H7 (cell line): ENCODE results near the gene KCNIP3. TPM values are rescaled to one million over a fixed set of nuclear protein-coding genes. Genes with fewer than 3 reads are reported as not detected.
A peak's percentile ranks its signal among the peaks of the same experiment; 100 is the strongest.
"Not testable (repeated sequence)": the region's sequence is repeated elsewhere in the genome, so short reads cannot be mapped to it uniquely, and the experiment has no call there.

ENCODE experiments used
- DNase-seq: peaks from one replicate; pipeline ENCODE4 v3.0.0; 2012
- H3K27me3 ChIP-seq: 2 replicates; pipeline ENCODE4 v1.6.0; 2011; ENCODE audit warnings: mild to moderate bottlenecking, low read length; ENCODE audit not compliant: control insufficient read depth, insufficient read depth
- H3K36me3 ChIP-seq: replicated peaks from 2 replicates; pipeline ENCODE4 v1.5.1; 2011; ENCODE audit warnings: low read length; ENCODE audit not compliant: control insufficient read depth, insufficient read depth
- H3K4me3 ChIP-seq: 2 replicates; pipeline ENCODE4 v1.5.1; 2011; ENCODE audit warnings: low read depth, mild to moderate bottlenecking, control low read depth, low read length, moderate library complexity; ENCODE audit not compliant: insufficient read depth
- total RNA-seq: library from RNA; depleted of rRNA; stranded (reverse); fragments of >200 nt; shearing (Covaris generic); gene quantifications from 2 replicates; pipeline ENCODE4 v1.2.3, GENCODE V29; 2014

The KCNIP3 gene
- total RNA-seq, 1 experiment from 2014 or later = 3.2 TPM

- Histone ChIP-seq H3K36me3 (no peaks in the 10 kb centered on the region), H3K4me3 (no peak overlapping the region), H3K27me3 (no peaks in the 10 kb centered on the region)
- no peak for DNase-seq
These were observed 78.5 kb downstream of the KCNIP3 start for GRCh38 chr2:95375532-95376150.

- no peaks in the 10 kb centered on the region for H3K36me3 ChIP-seq
- no peak for DNase-seq
- H3K4me3 ChIP-seq = no peak overlapping the region
- H3K27me3 ChIP-seq = no peaks in the 10 kb centered on the region
These were observed 79.4 kb downstream of the KCNIP3 start for GRCh38 chr2:95376311-95377215.

DNA sequence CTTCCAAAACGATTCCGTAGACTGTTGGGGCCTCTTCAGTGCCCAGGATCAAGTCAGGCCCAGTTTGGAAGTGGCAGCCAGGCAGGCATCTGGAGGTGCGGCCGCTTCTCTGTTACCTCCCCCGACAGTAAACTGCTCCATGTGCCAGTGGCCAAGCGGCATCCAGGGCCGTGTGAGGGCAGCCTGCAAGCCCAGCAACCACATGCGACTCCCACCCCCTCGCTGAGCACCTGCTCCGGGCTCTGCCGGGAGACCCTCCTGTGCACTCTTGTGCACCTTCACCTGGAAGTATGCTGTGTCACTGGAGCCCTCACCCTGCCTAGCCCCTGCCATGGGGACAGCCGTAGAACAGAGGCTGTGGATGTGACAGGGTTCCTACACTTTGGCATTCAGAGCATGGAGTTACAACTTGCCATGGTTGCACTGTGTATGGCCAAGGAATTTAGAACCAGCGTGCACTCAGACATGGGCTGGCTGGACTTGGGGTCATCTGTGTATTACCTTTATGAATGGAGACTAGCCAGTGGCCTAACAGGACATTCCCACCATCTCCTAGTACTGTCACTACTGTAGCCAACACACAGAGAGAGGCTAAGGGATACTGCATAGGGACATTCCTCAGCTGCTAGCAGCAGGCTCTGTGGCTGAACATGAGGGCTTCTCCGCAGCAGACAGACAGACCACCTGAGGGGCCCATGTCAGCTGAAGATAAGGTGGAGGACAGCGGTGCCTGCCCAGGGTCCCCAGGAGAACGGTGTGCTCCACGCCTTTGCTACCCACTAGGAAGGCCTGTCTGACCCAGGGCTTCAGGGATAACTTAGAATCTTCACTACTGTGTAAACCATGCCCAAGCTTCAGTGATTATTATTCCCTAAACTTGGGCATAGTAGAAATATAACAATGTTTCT, 80.3 kb downstream of the KCNIP3 start:
- DNase-seq = peak; percentile 35
- Histone ChIP-seq H3K36me3 (no peaks in the 10 kb centered on the region), H3K4me3 (no peak overlapping the region), H3K27me3 (no peaks in the 10 kb centered on the region)

GRCh38 chr2:95378281-95378680, 81.1 kb downstream of the KCNIP3 start:
- not testable (repeated sequence) for H3K27me3 ChIP-seq, DNase-seq, H3K36me3 ChIP-seq

DNA sequence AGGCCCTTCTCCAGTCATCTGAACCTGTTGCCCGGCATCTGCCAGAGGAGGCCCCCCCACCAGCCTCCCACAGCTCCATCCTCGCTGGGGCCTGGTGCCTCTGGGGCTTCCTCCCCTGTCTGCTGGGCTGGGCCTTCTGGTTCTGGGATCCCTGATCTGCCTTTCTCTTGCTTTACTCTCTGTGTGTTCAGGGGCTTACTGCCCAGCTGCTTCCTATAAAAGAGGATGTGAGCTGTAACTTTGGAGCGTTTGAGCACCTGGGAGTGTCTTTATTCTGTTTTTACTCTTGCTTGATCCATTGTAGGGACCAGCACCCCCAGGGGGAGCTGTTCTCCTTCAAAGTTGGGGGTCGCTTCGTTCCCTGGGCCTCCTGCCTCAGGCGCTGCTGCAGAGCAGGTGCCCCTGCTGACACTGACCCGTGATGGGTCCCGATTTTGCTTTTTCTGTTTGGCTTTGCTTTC, 82.3 kb downstream of the KCNIP3 start:
- no peaks in the 10 kb centered on the region for H3K36me3 ChIP-seq
- no peaks in the 10 kb centered on the region for H3K27me3 ChIP-seq
- H3K4me3 ChIP-seq = no peak overlapping the region
- DNase-seq = peak; percentile 90

More at GRCh38 chr2:95378281-95378680, 81.1 kb downstream of the KCNIP3 start:
- not testable (repeated sequence) for H3K4me3 ChIP-seq

GRCh38 chr2:95380280-95380679, 83.1 kb downstream of the KCNIP3 start:
- DNase-seq = no peak
- H3K27me3 ChIP-seq = no peaks in the 10 kb centered on the region
- no peak overlapping the region for H3K4me3 ChIP-seq

DNA sequence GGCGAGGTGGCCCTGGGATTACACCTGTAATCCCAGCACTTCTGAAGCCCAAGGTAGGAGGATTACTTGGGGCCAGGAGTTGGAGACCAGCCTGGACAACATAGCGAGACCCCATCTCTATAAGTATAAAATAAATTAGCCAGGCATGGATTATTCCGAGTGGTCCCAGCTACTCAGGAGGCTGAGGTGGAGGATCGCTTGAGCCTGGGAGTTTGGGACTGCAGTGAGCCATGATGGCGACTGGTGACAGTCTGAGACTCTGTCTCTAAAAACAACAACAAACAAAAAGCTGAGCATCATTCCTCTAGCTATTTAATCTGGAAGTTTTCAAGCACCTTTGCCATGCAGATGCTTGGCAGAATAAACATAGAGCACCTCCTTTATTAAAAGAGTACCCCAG, 83.6 kb downstream of the KCNIP3 start:
- Histone ChIP-seq H3K27me3 (no peaks in the 10 kb centered on the region), H3K36me3 (no peaks in the 10 kb centered on the region), H3K4me3 (no peak overlapping the region)
- DNase-seq = no peak

More at GRCh38 chr2:95380280-95380679, 83.1 kb downstream of the KCNIP3 start:
- H3K36me3 ChIP-seq = no peaks in the 10 kb centered on the region

GRCh38 chr2:95381212-95382191, 84.4 kb downstream of the KCNIP3 start:
- DNase-seq = no peak
- H3K4me3 ChIP-seq = no peak overlapping the region
- H3K27me3 ChIP-seq = no peaks in the 10 kb centered on the region
- H3K36me3 ChIP-seq = no peaks in the 10 kb centered on the region

- no peak overlapping the region for H3K4me3 ChIP-seq
- H3K27me3 ChIP-seq = no peaks in the 10 kb centered on the region
- H3K36me3 ChIP-seq = no peaks in the 10 kb centered on the region
- no peak for DNase-seq
These were observed 85.0 kb downstream of the KCNIP3 start for GRCh38 chr2:95382192-95382591.

DNA sequence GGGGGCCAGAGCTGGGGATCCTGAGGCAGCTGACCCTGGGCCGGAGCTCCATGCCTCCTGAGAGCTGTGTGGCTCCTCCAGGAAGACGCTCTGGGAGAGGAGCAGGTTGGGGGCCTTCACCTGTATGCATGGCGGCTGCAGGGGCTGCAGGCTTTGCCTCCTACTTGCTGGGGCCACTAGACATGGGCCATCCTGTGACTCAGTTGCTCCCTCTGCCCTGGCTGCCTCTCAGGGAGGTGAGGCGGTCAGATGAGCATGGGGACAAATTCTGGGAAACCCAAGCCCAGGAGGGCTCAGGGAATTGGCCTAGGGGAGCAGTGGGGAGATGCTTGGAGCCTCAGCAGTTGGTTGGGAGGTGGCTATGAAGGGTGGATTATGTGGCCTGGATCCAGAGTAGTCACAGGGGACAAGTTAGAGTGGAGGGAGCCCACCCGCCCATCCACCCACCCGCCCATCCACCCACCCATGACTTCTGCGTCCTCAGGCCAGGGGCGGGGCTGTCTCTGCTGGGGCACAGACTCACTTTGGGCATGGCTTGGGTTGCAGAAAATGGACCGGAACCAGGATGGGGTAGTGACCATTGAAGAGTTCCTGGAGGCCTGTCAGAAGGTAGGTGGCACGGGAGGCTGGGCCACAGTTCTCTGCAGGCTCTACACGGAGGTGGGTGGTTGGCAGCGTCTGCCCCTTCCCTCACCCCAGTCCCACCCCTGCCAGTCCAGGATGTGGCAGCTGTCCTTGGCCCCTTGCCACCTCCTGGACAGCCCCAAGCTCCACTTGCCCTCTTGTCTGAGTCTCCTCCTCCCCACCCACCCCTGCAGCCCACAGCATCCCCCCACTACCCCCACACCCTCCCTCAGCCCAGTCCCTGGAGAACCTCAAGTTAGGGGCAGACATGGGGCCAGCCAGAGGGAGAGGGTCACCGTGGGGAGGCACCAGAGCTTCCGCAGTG, 85.8 kb downstream of the KCNIP3 start:
- Histone ChIP-seq H3K4me3 (no peak overlapping the region), H3K36me3 (no peaks in the 10 kb centered on the region), H3K27me3 (no peaks in the 10 kb centered on the region)
- no peak for DNase-seq

DNA sequence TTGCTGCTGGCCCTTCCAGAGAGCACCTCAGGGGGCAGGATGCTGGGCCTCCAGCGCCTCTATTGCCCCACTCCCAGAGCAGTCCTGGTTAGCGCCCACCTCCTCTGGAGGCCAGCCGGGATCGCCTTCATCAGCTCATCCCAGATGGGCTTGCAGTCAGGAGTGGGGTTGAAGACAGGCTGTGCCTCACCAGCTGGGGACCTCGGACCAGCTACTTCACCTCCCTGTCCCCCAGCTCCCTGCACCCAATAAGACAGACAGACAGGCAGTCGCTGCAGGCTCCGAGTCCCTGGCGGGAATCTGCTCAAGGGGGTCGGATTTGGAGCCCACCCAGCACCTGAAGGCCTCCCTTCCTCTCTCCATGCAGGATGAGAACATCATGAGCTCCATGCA, 86.5 kb downstream of the KCNIP3 start:
- no peak for DNase-seq
- Histone ChIP-seq H3K36me3 (no peaks in the 10 kb centered on the region), H3K4me3 (no peak overlapping the region), H3K27me3 (peaks cover 2% of the 10 kb centered on the region; the same call in 1 of the 2 replicates)

GRCh38 chr2:95384854-95385569, 87.9 kb downstream of the KCNIP3 start:
- H3K4me3 ChIP-seq = no peak overlapping the region
- no peaks in the 10 kb centered on the region for H3K36me3 ChIP-seq
- H3K27me3 ChIP-seq = peaks cover 4% of the 10 kb centered on the region; the same call in 1 of the 2 replicates
- peak; percentile 76 for DNase-seq
